Measurements from ENCODE around the gene ALDOC.
A peak's percentile ranks its signal among the peaks of the same experiment; 100 is the strongest.

ALDOC gene

DNA sequence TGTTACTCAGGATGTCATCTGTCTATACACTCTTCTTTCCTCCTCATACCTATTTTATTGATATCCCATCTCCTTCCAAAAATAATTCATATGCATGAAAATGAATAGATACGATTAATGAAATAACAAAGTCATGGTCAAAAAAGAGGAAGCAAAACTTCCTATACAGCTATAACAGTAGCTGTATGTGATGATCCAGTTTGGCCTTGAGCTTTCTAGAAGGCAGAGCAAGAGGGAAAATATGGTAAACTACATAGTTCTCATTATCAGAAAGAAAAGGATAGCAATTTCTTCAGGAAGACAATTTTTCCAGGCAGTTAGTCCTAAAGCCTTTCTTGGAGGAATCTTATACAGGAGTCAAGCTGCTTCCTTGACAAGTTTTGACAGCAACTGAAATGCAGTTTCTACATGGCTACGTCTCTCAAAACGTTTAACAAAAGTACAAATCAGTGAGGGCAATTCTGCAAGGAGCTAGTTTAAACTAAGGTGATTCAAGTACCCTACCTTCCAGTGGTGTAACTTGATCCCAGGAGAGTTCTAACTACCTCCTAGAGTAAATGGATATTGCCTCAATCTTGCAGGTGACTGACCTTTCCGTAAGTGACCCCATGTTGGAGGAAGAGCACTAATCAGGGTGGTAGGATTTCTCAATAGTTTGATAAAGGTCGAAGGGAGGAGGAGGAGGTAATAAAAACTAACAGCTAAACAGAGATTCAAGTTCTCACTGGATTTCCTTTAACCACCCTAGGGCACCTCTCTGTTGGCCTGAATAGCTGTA lies 21.1 kb upstream of the ALDOC start:
- TF ChIP-seq EZH2 (optimal IDR thresholded peaks at IDR 0.05; ENCODE audit: low read depth, low read length) = no peak
- peak overlapping the region; percentile 82 for H3K9ac ChIP-seq (ENCODE audit: low read length)
- H3K9me3 ChIP-seq (replicated peaks; ENCODE audit: insufficient read depth, low read length) = no peaks in the 10 kb centered on the region
- H3K4me2 ChIP-seq (ENCODE audit: low read depth, low read length) = peak overlapping the region; percentile 77
- H3K4me3 ChIP-seq (ENCODE audit: low read length) = peak overlapping the region; percentile 77
- no peak for DNase-seq
- H3K4me1 ChIP-seq (ENCODE audit: low read length) = peaks cover 9% of the 10 kb centered on the region; the same call in 1 of the 2 replicates
- no peaks in the 10 kb centered on the region; the same call in 1 of the 2 replicates for H3K36me3 ChIP-seq (replicated peaks; ENCODE audit: insufficient read depth, low read length)
- H3K27ac ChIP-seq (ENCODE audit: low read length) = peak overlapping the region; percentile 91; the same call in 1 of the 2 replicates
- no peaks in the 10 kb centered on the region for H3K27me3 ChIP-seq (replicated peaks; ENCODE audit: insufficient read depth, low read length)
- H2AFZ ChIP-seq (ENCODE audit: low read length) = peak overlapping the region; percentile 69
- H3K79me2 ChIP-seq (ENCODE audit: low read length) = peaks cover 50% of the 10 kb centered on the region
- H3F3A ChIP-seq (ENCODE audit: insufficient read depth, low read length) = peaks cover 16% of the 10 kb centered on the region
- H4K20me1 ChIP-seq (ENCODE audit: insufficient read depth, low read length) = no peaks in the 10 kb centered on the region
- H3K9me2 ChIP-seq (replicated peaks; ENCODE audit: insufficient read depth, low read length) = no peaks in the 10 kb centered on the region

DNA sequence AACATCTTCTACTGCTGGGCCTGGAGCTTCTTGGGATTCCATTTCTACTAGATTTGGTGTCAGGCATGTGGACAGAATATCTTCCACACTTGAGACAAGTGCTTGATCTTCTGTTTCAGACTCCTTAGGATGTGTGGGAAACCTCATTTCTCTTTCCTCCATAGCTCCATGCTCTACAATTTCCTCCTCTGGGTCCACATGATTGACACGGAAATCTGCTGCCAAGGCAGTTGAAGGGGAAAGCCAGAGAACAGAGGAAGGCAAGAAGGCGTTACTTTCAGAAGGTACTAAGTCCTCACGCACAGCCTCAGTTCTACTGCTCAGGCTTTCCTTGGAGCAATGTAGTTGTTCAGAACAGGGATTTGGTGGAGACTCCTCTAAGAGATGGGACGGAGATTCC lies 15.6 kb upstream of the ALDOC start:
- Histone ChIP-seq H4K20me1 (ENCODE audit: insufficient read depth, low read length) (no peaks in the 10 kb centered on the region), H3K9me3 (replicated peaks; ENCODE audit: insufficient read depth, low read length) (no peaks in the 10 kb centered on the region), H3K27ac (ENCODE audit: low read length) (no peak overlapping the region), H3K9ac (ENCODE audit: low read length) (no peak overlapping the region), H3K36me3 (replicated peaks; ENCODE audit: insufficient read depth, low read length) (peaks cover 19% of the 10 kb centered on the region), H3K4me3 (ENCODE audit: low read length) (no peak overlapping the region), H3F3A (ENCODE audit: insufficient read depth, low read length) (peaks cover 4% of the 10 kb centered on the region; the same call in 1 of the 2 replicates), H3K4me2 (ENCODE audit: low read depth, low read length) (no peak overlapping the region), H3K27me3 (replicated peaks; ENCODE audit: insufficient read depth, low read length) (no peaks in the 10 kb centered on the region), H2AFZ (ENCODE audit: low read length) (no peak overlapping the region), H3K9me2 (replicated peaks; ENCODE audit: insufficient read depth, low read length) (no peaks in the 10 kb centered on the region), H3K4me1 (ENCODE audit: low read length) (peaks cover under 1% of the 10 kb centered on the region; the same call in 1 of the 2 replicates), H3K79me2 (ENCODE audit: low read length) (peaks cover 72% of the 10 kb centered on the region)
- no peak for DNase-seq
- no peak for TF ChIP-seq EZH2phosphoT487 (IDR thresholded peaks at IDR 0.05; ENCODE audit: low read length)
- TF ChIP-seq CTCF (IDR thresholded peaks at IDR 0.05; ENCODE audit: low read length) = no peak
- no peak for TF ChIP-seq EZH2 (optimal IDR thresholded peaks at IDR 0.05; ENCODE audit: low read depth, low read length)

DNA sequence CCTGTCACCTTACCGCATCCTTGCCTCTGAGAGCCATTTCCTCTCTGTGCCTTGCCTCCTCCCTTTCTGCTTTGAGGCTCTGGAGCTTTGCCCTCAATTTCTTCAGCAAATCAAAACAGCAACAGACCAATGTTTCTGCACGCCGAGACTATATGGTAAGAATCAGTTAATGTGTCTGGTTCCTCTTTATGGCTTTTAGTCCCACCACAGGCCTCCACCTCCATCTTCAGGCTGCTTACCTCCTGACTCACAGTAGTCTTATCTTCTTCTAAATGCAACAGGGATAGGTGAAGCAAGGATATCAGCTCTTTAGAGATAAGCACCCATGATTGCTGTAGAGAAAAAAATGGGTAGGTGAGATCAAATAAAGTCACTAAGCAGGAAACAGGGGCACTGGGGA lies 9.2 kb upstream of the ALDOC start:
- H3K36me3 ChIP-seq (replicated peaks; ENCODE audit: insufficient read depth, low read length) = peaks cover 15% of the 10 kb centered on the region

More for the DNA sequence above, 9.2 kb upstream of the ALDOC start:
- H4K20me1 ChIP-seq (ENCODE audit: insufficient read depth, low read length) = no peaks in the 10 kb centered on the region
- no peak overlapping the region for H2AFZ ChIP-seq (ENCODE audit: low read length)
- no peak overlapping the region for H3K4me3 ChIP-seq (ENCODE audit: low read length)
- H3K9ac ChIP-seq (ENCODE audit: low read length) = no peak overlapping the region
- H3K4me2 ChIP-seq (ENCODE audit: low read depth, low read length) = no peak overlapping the region
- H3K27me3 ChIP-seq (replicated peaks; ENCODE audit: insufficient read depth, low read length) = no peaks in the 10 kb centered on the region
- H3F3A ChIP-seq (ENCODE audit: insufficient read depth, low read length) = no peaks in the 10 kb centered on the region
- no peaks in the 10 kb centered on the region for H3K9me3 ChIP-seq (replicated peaks; ENCODE audit: insufficient read depth, low read length)
- H3K79me2 ChIP-seq (ENCODE audit: low read length) = peaks cover 18% of the 10 kb centered on the region
- no peaks in the 10 kb centered on the region for H3K9me2 ChIP-seq (replicated peaks; ENCODE audit: insufficient read depth, low read length)
- TF ChIP-seq EZH2phosphoT487 (IDR thresholded peaks at IDR 0.05; ENCODE audit: low read length) (no peak), EZH2 (optimal IDR thresholded peaks at IDR 0.05; ENCODE audit: low read depth, low read length) (no peak), CTCF (IDR thresholded peaks at IDR 0.05; ENCODE audit: low read length) (no peak)
- no peak for DNase-seq
- H3K27ac ChIP-seq (ENCODE audit: low read length) = no peak overlapping the region
- no peaks in the 10 kb centered on the region for H3K4me1 ChIP-seq (ENCODE audit: low read length)
